ENCODE measurements around the gene KLK7. TPM values are rescaled to one million over a fixed set of nuclear protein-coding genes. Genes with fewer than 3 reads are reported as not detected.

The KLK7 gene
- not detected for total RNA-seq

- Mint-ChIP-seq H3K9me3 (no peaks in the 10 kb centered on the region), H3K27ac (no peak within 1 kb of the TSS), H3K4me3 (no peak within 1 kb of the TSS), H3K27me3 (peaks cover 30% of the 10 kb centered on the region), H3K36me3 (ENCODE audit: low read depth) (no peaks in the 10 kb centered on the region), H3K4me1 (no peaks in the 10 kb centered on the region)
- no peak for ATAC-seq (replicated peaks)
These were observed at the start of gene KLK7 for GRCh38 chr19:50983625-50984292. Gene KLK7 (minus strand): TSS chr19:50983917. CDS start chr19:50982399, 1,518 bp downstream.

DNA sequence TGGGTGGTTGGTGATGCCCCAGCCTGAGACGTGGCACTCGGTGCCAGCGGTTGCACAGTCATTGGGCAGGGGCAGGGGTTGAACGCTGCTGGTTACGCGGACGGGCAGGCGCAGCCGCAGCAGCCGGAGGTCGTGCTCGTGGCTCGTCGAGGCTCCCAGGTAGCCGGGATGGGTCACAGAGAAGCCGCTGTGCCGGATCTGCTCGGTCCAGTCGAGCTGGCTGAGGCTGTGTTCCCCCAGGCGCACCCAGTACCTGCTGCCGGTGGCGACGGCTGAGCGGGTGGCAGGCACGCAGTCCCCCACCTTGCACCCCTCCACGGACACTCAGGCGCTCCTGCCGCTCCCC is 48.1 kb upstream of the KLK7 start:
- H3K27me3 Mint-ChIP-seq = peaks cover 30% of the 10 kb centered on the region
- H3K36me3 Mint-ChIP-seq (ENCODE audit: low read depth) = no peaks in the 10 kb centered on the region
- no peak for ATAC-seq (replicated peaks)
- no peaks in the 10 kb centered on the region for H3K9me3 Mint-ChIP-seq
- no peak overlapping the region for H3K4me3 Mint-ChIP-seq
- no peak overlapping the region for H3K27ac Mint-ChIP-seq
- H3K4me1 Mint-ChIP-seq = no peaks in the 10 kb centered on the region

DNA sequence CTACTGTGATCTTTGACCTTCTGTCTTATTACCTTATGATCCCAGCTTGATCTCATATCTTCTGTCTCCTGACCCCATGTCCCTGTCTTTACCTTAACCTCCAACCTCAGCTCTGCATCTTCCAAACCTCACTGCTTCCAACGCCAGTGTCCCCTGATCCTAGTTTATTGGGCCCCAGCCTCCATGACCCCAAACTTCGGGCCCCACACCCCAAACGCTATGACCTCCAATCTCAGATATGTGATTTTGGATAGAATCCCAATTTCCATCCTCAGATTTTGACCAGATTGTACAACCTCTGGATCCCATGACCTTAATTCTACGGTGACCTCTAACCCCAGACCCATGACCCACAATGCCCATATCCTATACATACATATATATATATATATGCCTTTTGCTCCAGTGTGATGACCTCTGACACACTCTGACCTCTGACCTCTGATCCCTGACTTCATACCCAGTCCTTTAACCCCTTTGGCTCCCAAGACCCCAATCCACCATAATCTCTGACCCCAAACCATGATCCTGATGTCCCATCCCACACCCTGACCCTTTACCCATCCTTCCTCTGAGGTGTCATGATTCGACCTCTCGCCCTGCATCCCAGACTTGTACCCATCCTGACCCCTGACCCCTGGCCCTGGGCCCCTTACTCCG is 47.6 kb upstream of the KLK7 start:
- Mint-ChIP-seq H3K4me3 (no peak overlapping the region), H3K9me3 (no peaks in the 10 kb centered on the region)

GRCh38 chr19:51030631-51031030 is 46.9 kb upstream of the KLK7 start:
- Mint-ChIP-seq H3K27me3 (peaks cover 34% of the 10 kb centered on the region), H3K9me3 (no peaks in the 10 kb centered on the region), H3K4me1 (no peaks in the 10 kb centered on the region), H3K27ac (no peak overlapping the region), H3K36me3 (ENCODE audit: low read depth) (no peaks in the 10 kb centered on the region), H3K4me3 (no peak overlapping the region)
- no peak for ATAC-seq (replicated peaks)

More for the DNA sequence above, 47.6 kb upstream of the KLK7 start:
- H3K4me1 Mint-ChIP-seq = no peaks in the 10 kb centered on the region
- peaks cover 34% of the 10 kb centered on the region for H3K27me3 Mint-ChIP-seq
- no peak overlapping the region for H3K27ac Mint-ChIP-seq
- H3K36me3 Mint-ChIP-seq (ENCODE audit: low read depth) = no peaks in the 10 kb centered on the region
- ATAC-seq (replicated peaks) = no peak

- H3K36me3 Mint-ChIP-seq (ENCODE audit: low read depth) = no peaks in the 10 kb centered on the region
- H3K27ac Mint-ChIP-seq = no peak overlapping the region
- no peaks in the 10 kb centered on the region for H3K4me1 Mint-ChIP-seq
- no peaks in the 10 kb centered on the region for H3K9me3 Mint-ChIP-seq
- H3K4me3 Mint-ChIP-seq = no peak overlapping the region
- H3K27me3 Mint-ChIP-seq = peaks cover 37% of the 10 kb centered on the region
- ATAC-seq (replicated peaks) = no peak
These were observed 46.0 kb upstream of the KLK7 start for GRCh38 chr19:51029718-51030117.

DNA sequence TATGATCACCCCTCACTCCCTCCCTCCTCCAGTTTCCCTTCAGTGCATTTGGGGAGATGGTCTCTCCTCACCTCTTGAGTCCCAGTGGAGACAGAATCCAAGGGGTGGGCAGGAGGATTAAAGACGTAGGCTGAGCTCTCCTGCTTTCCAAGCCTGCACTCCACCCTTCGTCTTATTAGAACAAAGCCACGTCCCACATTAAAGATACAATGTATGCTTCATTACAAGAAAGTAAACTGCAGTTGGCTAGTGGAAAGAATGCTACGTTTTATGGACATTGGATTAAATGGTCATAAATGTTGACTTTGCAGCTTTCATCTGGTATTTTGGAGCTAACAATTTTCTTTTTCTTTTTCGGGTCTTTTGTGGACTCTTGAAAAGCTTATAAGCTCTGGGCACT is 44.2 kb upstream of the KLK7 start:
- no peak overlapping the region for H3K4me3 Mint-ChIP-seq

DNA sequence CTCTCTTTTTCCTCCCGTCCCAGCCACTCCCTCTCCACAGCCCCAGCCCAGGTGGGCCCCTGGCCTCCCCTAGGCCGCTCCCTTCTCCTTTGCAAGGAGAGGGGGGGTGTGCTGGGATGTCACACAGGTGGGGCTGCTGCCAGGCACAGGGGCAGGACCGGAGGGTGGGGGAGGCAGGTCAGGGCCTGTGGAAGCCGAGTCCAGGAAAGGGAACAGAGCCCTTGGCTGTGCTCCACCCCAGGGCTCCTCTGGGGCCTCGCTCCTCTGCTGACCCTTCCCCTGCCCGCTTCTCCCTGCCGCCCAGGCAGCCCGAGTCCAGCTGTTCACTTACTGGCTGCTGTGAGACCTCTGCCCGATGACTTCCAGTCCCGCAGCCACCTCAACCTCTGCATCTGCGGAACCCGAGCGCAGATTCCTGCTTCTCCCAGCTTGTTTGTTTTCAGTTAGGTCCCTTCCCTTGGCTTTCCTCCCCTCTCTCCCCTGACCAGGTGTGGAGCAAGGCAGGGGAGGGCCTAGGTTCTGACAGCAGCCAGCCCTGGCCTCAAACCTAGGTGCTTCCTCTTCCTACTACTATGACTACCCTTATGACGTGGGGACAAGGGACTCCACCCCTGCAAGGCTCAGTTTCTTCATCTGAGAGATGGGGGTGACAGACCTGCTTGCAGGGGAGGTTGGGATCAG is 43.5 kb upstream of the KLK7 start:
- Mint-ChIP-seq H3K27me3 (peaks cover 46% of the 10 kb centered on the region), H3K36me3 (ENCODE audit: low read depth) (no peaks in the 10 kb centered on the region), H3K9me3 (no peaks in the 10 kb centered on the region), H3K4me3 (no peak overlapping the region), H3K4me1 (no peaks in the 10 kb centered on the region), H3K27ac (no peak overlapping the region)
- ATAC-seq (replicated peaks) = no peak

More for the DNA sequence above, 44.2 kb upstream of the KLK7 start:
- Mint-ChIP-seq H3K9me3 (no peaks in the 10 kb centered on the region), H3K27ac (no peak overlapping the region), H3K36me3 (ENCODE audit: low read depth) (no peaks in the 10 kb centered on the region), H3K4me1 (no peaks in the 10 kb centered on the region), H3K27me3 (peaks cover 40% of the 10 kb centered on the region)
- no peak for ATAC-seq (replicated peaks)

- no peaks in the 10 kb centered on the region for H3K4me1 Mint-ChIP-seq
- H3K4me3 Mint-ChIP-seq = no peak within 1 kb of the TSS
- H3K27ac Mint-ChIP-seq = no peak within 1 kb of the TSS
- H3K27me3 Mint-ChIP-seq = peaks cover 44% of the 10 kb centered on the region
- no peaks in the 10 kb centered on the region for H3K9me3 Mint-ChIP-seq
- no peaks in the 10 kb centered on the region for H3K36me3 Mint-ChIP-seq (ENCODE audit: low read depth)
- no peak for ATAC-seq (replicated peaks)
These were observed 42.8 kb upstream of the KLK7 start, which contains the start of gene KLK11 for GRCh38 chr19:51026554-51026831. Gene KLK11 (minus strand): TSS chr19:51026616. CDS start chr19:51025631, 985 bp downstream.

- no peak for ATAC-seq (replicated peaks)
- Mint-ChIP-seq H3K36me3 (ENCODE audit: low read depth) (no peaks in the 10 kb centered on the region), H3K9me3 (no peaks in the 10 kb centered on the region), H3K27me3 (peaks cover 39% of the 10 kb centered on the region), H3K4me3 (no peak overlapping the region), H3K27ac (no peak overlapping the region), H3K4me1 (no peaks in the 10 kb centered on the region)
These were observed 42.3 kb upstream of the KLK7 start for GRCh38 chr19:51025809-51026553.

- Mint-ChIP-seq H3K4me1 (no peaks in the 10 kb centered on the region), H3K4me3 (no peak overlapping the region), H3K9me3 (no peaks in the 10 kb centered on the region), H3K36me3 (ENCODE audit: low read depth) (no peaks in the 10 kb centered on the region), H3K27ac (no peak overlapping the region), H3K27me3 (peaks cover 35% of the 10 kb centered on the region)
- ATAC-seq (replicated peaks) = no peak
These were observed 41.7 kb upstream of the KLK7 start for GRCh38 chr19:51025401-51025800.

- H3K27me3 Mint-ChIP-seq = peaks cover 37% of the 10 kb centered on the region
- H3K4me1 Mint-ChIP-seq = no peaks in the 10 kb centered on the region
- no peak overlapping the region for H3K27ac Mint-ChIP-seq
- no peaks in the 10 kb centered on the region for H3K36me3 Mint-ChIP-seq (ENCODE audit: low read depth)
- ATAC-seq (replicated peaks) = no peak
- no peaks in the 10 kb centered on the region for H3K9me3 Mint-ChIP-seq
- H3K4me3 Mint-ChIP-seq = no peak overlapping the region
These were observed 41.2 kb upstream of the KLK7 start for GRCh38 chr19:51024924-51025323.

- Mint-ChIP-seq H3K27ac (no peak overlapping the region), H3K4me1 (no peaks in the 10 kb centered on the region), H3K36me3 (ENCODE audit: low read depth) (no peaks in the 10 kb centered on the region), H3K9me3 (no peaks in the 10 kb centered on the region), H3K4me3 (no peak overlapping the region), H3K27me3 (peaks cover 38% of the 10 kb centered on the region)
- no peak for ATAC-seq (replicated peaks)
These were observed 40.2 kb upstream of the KLK7 start for GRCh38 chr19:51023946-51024345.

DNA sequence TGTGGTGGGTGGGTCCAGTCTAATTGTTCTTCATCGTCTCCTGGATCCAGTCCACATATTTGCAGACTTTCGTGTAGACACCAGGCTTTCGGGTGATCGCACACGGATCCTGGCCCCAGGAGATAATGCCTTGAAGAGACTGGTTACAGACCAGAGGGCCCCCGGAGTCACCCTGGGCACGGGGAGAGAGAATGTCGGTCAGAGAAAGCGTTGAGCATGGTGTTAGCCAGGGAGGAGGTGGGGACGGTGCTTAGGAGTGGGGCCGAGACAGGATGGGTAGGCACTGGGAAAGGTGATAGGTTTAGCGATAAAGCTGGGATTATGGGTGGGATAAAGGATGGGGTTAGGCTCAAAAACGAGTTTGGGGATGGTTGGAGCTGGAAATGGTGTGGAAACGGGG is 38.8 kb upstream of the KLK7 start:
- H3K36me3 Mint-ChIP-seq (ENCODE audit: low read depth) = peaks cover 6% of the 10 kb centered on the region
- no peak overlapping the region for H3K27ac Mint-ChIP-seq
- H3K9me3 Mint-ChIP-seq = no peaks in the 10 kb centered on the region
- no peak for ATAC-seq (replicated peaks)
- peaks cover 44% of the 10 kb centered on the region for H3K27me3 Mint-ChIP-seq
- peaks cover 6% of the 10 kb centered on the region for H3K4me1 Mint-ChIP-seq
- no peak overlapping the region for H3K4me3 Mint-ChIP-seq

DNA sequence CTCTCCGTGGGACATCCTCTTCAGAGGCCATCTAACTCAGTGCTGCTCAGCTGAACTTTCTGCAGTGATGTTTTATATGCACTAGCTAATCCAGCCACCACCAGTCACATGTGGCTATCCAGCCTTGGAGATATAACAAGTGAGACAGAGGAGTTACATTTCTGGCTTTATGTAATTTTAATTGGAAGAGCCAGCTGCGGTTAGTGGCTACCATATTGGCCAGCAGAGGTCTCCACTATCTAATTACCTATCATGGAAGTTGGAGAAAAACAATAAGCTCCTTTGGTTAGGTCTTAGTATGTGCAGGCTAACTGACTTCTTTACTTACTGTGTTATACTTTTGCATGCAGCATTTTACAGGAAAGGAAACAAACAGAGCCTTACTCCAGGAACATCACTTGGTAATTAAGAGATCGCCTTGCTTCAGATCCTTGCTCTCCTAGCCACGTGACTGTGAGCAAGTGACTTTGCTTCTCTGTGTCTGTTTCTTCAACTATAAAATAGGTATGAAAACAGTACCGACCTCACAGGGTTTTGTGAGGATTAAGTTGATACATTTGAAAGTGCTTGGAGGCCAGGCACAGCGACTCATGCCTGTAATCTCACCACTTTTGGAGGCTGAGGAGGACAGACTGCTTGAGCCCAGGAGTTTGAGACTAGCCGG is 37.4 kb upstream of the KLK7 start:
- Mint-ChIP-seq H3K4me1 (peaks cover 11% of the 10 kb centered on the region), H3K27me3 (peaks cover 47% of the 10 kb centered on the region), H3K27ac (no peak overlapping the region), H3K4me3 (no peak overlapping the region), H3K36me3 (ENCODE audit: low read depth) (peaks cover 12% of the 10 kb centered on the region), H3K9me3 (no peaks in the 10 kb centered on the region)
- ATAC-seq (replicated peaks) = peak; percentile 28
